Activated CD4-positive, alpha-beta T cell treated with anti-CD3 and anti-CD28 coated beads, Interleukin-2, amount 50 U/mL, for 24 hours (primary cell): ENCODE data around the gene MTHFD2L.

Experiments used
- DNase-seq, 2 donors: peaks; one replicate each; pipeline ENCODE4 v3.0.0-alpha.2; 2020; ENCODE audit warnings: low read depth in 1 of 2, low spot score in 1 of 2

The MTHFD2L gene

DNA sequence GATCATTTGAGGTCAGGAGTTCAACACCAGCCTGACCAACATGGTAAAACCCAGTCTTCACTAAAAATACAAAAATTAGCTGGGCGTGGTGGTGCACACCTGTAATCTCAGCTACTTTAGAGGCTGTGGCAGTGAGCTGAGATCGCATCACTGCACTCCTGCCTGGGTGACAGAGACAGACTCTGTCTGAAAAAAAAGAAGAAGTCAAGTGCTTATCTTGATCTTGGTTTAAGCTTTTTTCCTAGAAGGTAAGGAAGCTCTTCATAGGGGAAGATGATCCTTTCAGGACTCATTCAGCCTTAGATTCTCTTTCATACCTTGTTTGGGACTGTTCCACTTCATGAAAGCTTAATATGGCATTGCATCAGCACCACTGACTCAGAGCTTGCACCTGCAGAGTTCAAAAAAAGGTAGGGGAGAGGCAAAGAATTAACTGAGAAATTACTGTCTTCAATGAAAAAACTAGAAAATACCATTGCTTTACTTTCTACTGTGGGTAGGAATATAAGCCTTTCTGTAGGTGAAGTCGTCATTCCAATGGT, 79.6 kb downstream of the MTHFD2L start:
- DNase-seq: no peak

DNA sequence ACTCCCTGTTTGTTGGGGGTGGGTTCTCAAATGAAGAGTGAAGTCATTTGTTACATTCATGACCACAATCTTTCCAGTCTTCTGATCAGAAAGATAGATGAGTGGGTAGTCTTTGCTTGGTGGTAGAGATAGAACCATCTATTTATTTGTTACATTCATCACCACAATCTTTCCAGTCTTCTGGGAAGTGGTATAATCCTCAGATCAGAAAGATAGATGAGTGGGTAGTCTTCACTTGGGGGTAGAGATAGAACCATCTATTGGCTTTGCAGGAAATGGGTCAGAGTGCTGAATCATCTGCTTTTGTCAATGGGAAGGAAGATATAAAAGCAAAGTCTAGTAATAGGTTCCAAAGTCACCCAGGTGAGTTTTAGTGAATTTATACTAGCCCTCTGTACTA, 86.1 kb downstream of the MTHFD2L start:
- no peak for DNase-seq

DNA sequence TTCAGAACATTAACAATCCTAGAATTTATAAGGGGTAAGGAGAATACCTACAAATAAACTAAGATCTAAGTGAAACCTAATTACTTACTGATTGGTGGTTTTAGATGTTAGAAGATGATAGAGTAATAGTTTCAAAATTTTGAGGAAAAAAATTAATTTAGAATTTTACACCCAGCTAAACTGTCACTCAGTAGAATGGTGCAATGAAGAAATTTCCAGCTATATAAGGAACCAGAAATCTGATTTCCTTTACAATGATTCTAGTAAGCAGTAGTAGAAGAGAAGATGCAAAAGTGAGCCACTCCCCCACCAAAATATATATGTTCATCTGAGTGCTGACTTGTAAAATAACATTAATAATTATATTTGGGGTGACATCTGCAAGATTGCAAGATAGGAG, 95.0 kb downstream of the MTHFD2L start:
- no peak for DNase-seq

DNA sequence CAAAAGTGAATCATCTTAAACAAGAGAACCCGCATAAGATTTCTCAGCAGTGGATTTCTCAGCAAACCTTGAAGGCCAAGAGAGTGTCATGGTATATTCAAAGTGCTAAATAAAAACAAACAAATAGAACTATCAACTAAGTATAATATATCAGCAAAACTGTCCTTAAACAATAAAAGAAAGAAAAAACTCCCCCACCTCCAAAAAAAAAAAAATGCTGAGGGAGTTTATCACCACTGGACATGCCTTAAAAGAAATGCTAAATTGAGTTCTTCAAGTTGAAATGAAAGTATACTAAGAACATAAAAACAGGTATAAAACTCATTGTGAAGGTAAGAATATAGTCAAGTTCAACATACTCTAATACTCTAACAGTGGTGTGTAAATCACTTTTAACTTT, 96.5 kb downstream of the MTHFD2L start:
- no peak for DNase-seq

DNA sequence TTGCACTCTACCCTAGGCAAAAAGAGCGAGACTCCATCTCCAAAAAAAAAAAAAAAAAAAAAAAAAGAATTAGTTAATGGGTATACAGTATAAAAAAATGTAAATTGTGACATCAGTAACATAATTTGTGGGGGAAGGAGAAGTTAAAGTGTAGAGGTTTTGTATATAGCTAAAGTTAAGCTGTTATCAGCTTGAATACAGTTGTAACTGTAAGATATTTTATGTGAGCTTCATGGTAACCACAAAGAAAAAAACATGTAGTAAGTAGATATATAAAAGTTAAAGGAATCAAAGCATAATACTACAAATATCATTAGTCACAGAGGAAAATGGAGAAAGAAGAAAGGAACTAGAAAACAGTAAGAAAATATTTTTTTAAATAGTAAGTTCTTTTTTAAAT, 97.2 kb downstream of the MTHFD2L start:
- DNase-seq: no peak

DNA sequence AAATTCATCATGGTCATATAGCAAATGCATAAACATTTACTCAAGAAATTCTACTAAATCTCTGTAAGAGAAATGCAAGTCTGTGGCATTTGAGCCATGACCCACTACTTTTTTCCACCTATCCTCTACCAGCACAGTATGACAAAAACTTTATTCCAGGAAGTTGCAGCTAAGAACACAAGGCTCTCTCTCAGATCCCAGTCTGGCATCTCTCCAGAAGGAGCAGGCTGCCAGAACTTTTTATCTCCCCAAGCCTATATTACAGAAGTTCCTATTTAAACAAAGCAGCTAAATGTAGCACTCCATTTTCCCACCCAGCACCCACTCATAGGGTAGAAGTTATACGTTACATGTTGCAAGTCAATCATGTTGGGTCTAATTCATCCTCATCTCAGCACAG, 101.0 kb downstream of the MTHFD2L start:
- DNase-seq: no peak

DNA sequence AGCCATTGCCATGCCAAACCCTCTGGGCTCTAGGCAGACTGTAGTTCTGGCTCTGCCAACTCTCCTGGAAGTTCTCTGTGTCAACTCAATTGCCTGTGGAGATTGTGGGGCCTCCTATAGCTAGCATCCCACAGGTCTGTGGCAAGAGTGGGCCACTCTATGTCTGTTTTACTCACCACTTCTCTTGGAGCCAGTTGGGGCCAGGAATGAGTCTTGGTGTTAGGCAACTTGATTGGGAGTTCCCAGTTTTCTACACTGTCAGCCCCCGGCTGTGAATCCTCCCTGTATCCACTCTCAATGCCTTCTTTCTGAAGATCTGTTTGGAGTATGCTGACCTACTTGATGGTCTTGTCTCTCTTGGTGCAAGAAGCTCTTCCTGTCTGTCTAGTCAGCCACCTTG, 102.1 kb downstream of the MTHFD2L start:
- no peak for DNase-seq

DNA sequence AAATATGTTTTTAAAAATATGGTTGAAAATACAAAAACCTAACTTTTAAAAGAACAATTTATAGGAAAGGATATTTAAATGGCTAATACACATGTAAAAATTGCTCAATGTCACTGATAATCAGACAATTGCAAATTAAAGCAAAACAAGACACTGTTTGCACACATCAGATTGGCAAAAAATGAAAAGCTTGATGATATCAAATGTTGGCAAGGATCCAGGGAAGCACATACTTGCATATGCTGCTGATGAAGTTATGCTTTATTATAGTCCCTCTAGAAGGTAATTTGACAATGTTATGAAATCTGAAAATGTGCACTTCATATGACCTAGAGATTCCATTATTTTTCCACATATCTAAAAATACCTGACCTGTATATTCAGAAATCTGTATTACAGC, 104.6 kb downstream of the MTHFD2L start:
- no peak for DNase-seq

DNA sequence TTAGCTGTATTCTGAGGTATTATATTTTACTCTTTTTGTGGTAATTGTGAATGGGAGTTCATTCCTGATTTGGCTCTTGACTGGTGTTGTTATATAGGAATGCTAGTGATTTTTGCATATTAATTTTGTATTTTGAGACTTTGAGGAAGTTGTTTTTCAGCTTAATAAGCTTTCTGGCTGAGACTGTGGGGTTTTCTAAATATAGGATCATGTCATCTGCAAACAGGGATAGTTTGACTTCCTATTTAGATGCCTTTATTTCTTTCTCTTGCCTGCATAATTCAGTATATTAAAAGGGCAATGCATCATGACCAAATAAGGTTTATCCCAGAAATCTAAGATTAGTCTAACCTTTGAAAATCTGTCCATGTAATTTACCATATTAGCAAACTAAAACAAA, 105.6 kb downstream of the MTHFD2L start:
- DNase-seq: no peak

DNA sequence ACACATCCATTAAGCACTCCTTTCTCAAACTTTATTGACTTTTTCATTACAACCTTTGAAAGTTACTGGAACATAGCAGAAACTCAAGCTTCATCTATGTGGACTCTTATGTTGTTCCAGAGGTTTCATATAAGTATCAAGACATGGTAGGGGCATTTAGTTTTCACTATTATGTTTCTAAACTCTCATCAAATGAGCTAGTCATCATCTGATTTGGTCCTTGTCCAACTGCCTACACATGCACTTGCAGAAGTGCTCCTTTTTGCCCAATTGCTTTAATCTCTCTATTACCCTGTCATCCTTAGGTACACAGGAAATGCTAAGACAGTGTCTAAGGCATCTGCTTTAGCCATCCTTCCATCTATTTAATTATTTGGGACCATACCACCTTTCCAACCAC, 108.2 kb downstream of the MTHFD2L start:
- no peak for DNase-seq

DNA sequence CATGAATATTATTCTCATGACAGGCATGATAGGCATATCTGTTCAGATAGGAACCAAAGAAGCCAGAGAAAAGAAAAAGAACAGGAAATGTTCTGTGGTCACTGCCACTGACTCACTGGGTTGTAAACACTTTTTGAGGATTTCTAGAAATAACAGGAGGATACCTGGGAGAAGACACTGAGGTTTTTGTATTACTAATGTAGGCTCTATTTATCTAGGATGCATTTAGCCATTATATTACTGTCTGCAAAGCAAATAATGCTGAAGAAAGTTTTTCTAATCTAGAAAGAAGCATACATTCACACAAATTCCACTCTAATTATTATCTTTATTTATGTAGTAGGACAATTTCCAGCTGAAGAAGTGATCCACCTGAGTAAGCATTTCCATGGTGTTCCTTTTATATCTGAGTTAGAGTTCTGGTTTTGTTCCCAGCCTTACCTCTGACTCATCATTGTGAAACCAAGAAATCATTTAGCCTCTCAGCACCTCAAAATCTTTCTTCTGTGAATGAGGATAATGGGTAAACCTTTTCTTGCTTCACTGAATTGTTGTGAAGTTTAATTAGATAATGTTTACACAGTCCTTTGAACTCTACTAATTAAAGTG, 110.2 kb downstream of the MTHFD2L start:
- DNase-seq: no peak

DNA sequence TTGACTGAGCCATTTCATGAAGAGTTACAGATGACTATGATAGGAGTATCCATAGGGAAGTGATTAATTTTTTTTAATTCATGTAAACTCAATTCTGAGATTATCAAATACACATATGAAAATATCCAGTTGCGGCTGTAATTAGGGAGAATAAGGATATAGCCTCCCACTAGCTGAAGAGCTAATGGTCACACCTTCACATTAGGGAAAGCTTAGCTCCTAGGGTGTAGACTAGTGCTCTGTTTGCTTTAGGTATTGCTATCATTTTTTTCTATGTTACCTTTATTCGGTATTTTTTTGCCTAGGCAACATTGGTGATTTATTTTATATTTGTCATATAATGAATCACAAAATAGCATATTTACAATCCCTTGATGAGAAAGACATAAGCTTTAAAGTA, 110.7 kb downstream of the MTHFD2L start:
- DNase-seq: no peak

DNA sequence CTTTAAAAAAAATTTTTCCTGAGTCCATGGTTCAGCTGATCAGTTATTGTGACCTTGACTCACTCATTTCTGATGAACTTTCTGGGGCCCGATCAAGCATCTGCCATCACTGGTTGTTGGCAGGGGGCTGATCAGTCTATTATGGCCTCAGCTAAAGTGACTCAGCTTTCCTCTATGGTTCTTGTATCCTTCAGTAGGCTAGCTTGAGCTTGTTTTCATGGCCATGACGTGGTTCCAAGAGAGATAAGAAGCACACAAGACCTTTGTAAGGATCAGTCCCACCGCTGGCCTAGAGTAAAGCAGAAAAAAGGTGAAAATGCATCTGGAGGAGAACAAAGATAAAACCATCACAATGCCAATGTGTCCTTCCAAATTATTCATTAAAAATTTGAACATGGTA, 120.6 kb downstream of the MTHFD2L start:
- DNase-seq: no peak

DNA sequence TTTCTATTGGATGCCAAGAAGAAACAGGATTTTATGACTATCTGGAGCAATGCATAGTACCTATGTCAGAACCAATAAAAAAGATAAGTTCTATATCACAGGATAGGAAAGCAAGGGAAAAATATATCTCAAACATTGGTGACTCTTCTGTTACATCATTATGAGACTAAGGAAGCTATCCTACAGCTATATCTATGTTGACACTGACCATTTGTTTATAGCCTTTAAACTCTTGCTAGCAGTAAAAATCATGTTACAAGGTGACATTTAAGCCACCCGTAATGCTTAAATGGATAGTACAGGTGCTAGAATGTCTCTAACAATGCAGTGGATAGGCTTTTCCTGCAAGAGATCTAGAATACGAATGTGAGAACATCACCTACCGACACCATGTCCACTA, 121.8 kb downstream of the MTHFD2L start:
- DNase-seq: no peak

DNA sequence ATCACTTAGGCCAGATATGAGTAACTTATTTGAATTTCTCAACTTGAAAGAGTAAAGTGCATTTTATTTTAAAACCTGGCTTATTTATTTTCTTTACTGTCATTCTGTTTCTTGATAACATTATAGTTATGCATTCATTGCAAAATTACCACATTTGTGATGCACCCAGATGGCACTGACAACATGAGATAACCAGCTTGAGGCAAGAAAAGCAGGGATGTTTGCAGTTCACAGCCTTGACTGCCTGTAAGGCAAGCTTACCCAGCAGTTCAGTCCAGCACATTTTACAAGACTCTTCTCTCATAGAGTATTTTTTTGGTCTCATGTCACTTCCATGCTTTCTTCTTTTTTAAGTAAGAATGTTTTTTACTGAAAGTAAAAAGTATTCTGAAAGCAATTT, 125.0 kb downstream of the MTHFD2L start:
- no peak for DNase-seq

DNA sequence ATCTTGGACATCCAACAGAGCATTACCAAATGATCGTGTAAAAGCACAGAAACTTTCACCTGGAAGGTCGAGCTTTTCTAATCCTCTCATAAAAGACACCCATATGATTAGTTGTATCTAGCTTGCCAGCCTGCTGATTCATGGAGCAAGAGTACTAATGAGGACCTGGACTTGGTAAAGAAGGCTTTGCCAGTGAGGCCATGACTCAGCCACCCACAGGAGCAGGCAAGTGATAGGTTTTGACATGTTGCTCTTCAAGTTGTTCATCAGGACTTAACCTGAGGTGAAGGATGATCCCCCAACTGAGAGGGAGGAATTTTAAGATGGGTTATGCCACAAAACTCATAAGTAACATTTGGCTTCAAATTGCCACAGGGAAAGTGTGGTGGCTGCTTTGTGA, 125.7 kb downstream of the MTHFD2L start:
- DNase-seq: no peak

DNA sequence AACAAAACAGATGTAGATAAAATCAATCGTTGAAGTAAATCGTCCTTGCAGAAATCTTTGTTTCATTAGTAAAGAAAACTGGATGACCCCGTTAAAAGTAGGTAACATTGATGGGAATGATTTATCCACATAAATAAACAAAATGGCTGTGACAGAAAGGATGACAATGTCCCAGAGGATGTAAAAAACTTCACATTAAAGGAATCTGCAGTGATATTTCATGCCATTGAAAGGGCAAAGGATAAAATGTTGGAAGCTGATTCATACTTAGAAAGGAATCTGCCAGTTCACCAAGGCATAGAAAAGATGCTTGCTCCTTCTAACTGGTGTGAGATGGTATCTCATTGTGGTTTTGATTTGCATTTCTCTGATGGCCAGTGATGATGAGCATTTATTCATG, 126.1 kb downstream of the MTHFD2L start:
- DNase-seq: no peak

DNA sequence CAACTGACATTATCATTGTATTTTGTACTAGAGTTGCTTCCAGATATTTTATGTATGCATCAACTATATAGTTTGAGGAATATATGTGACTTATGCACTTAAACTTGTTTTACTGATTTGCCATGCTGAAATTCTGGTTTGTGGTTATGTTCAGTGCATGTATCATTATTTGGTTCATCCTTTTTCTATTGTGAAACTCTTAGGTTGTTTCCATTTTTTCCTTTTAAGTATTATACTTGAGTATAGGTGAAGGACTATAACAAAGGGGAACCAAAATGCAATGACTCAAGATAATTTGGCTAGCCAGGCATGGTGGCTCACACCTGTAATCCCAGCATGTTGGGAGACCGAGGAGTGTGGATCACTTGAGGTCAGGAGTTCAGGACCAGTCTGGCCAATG, 129.2 kb downstream of the MTHFD2L start:
- no peak for DNase-seq

DNA sequence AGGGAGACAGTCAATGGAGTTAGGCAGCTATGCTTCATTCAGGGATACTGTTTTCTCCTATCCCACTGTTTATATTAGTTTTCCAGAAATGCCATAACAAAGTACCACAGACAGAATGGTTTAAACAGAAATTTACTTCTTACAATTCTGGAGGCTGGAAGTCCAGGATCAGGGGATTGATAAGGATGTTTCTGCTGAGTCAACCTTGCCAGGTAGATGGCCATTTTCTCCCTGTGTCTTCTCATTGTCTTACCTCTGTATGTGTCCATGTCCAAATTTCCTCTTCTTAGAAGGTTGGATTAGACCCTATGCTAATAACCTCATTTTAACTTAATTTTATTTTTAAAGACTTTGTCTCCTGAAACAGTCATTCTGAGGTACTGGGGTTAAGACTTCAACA, 129.9 kb downstream of the MTHFD2L start:
- DNase-seq: no peak

DNA sequence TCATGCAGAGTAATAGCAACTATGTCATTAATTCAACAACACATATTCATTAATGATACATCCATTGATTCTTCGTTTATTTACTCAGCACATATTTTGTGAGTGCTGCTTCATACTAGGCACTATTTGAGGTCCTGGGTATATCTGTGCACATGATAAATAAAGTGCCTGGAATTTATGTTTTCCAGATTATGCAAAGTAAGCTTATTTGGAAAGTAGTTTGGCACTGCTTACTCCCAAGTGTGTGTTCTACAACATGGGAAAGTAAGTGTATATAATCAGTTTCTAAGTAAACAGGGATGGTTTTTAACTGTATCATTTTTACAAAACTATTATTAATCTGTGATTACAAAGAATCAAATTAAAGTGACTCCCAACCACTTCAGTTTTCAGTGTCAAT, 133.6 kb downstream of the MTHFD2L start:
- DNase-seq: no peak

DNA sequence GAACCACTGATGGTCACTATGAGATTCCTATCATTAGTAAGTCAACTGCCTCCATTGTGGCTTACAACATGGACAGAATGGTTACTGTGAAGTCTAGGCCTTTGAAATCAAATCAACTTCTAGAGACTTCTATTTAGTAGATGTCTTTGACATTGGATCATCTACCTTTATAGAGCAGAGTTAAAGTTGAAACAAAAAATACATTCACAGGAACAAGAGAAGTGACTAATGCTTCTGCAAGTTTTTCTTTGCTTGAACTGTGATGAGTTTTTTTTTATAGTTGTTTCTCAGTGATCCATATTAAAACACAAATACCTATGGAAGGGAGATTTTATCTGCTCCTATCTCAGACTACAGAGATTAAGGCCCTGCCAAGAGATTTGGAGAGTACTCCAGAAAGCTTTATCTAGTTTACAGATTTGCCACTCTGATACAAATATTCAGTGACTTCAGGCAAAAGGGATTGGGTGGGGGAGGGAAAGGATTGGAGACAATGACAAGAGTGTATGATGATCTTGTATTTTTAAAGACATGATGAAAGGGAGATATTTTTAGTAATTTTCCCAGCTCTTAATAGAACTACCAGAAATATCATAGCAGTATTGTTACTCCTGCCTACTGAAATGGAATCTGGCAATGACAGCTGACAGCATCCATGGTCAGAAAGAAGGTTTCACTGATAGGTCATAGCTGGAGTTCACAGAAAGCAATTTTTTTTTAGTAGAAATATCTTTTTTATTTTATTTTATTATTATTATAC, 134.4 kb downstream of the MTHFD2L start:
- no peak for DNase-seq

DNA sequence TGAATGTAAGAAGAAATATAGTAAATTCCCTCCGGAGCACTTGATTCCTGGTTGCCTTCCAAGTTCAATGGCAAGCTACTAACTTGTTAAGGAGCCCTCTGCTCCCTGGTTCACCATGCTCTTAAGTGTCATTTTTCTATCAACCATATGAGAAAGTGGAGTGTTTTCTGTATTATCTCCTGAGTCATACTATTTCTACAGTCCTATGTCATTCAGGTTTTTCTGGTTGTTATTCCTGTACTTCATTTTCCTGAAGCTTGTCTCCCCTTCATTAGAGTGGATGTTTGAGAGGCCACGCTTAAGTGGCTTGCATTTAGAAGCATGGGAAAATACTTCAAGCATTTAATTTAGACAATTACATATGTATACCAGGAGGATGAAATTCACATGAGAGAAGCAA, 135.6 kb downstream of the MTHFD2L start:
- DNase-seq: no peak

DNA sequence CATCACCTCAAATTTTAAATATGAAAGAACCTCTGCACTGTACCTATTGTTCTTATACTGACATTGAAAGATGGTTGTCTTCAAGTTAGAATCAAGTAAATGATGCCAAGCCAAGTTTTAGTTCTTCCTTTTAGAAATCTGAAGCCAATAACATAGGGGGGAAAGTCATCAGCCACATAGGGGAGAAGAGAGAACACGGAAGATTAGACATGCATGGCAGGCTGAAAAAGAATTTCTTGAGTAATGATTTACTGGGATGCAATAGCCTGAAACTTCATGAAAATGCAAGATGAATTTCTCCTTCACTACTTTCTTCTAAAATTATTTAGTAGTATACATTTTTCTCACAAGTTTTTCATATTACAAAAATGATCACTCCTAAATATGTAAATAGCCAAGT, 136.8 kb downstream of the MTHFD2L start:
- no peak for DNase-seq
